Measurements from ENCODE around the gene PPP1R1B. TPM values are rescaled to one million over a fixed set of nuclear protein-coding genes. Genes with fewer than 3 reads are reported as not detected.

PPP1R1B gene
- total RNA-seq, 2 experiments from 2014 or later: not detected

GRCh38 chr17:39652587-39653315 is 26.0 kb downstream of the PPP1R1B start:
- H3K9me3 Mint-ChIP-seq (ENCODE audit: insufficient read depth): no peaks in the 10 kb centered on the region
- no peaks in the 10 kb centered on the region for H3K27me3 Mint-ChIP-seq (ENCODE audit: low read depth)
- peak overlapping the region; percentile 37 for H3K27ac Mint-ChIP-seq
- no peak for DNase-seq
- H3K4me3 Mint-ChIP-seq: no peak overlapping the region
- POLR2A ChIA-PET: no interaction called here
- H3K4me1 Mint-ChIP-seq (ENCODE audit: low read depth): peaks cover 32% of the 10 kb centered on the region
- CTCF ChIA-PET: interaction anchor here (0.7 to 9.0 kb wide), 12 partner anchors 12 to 100 kb away, joined by 3 to 156 read pairs (median 8); partner anchors contain the start of genes PNMT, PPP1R1B and STARD3
- H3K36me3 Mint-ChIP-seq (ENCODE audit: low read depth): peaks cover 15% of the 10 kb centered on the region
- ATAC-seq: peak; percentile 21

GRCh38 chr17:39653316-39653661 is 26.5 kb downstream of the PPP1R1B start:
- CTCF ChIA-PET: interaction anchor here (0.5 to 9.0 kb wide), 23 partner anchors 9 to 890 kb away, joined by 3 to 156 read pairs (median 6); partner anchors contain the start of genes ERBB2, MIEN1, PGAP3 and PNMT
- Mint-ChIP-seq H3K36me3 (ENCODE audit: low read depth) (peaks cover 16% of the 10 kb centered on the region), H3K27me3 (ENCODE audit: low read depth) (no peaks in the 10 kb centered on the region), H3K9me3 (ENCODE audit: insufficient read depth) (no peaks in the 10 kb centered on the region), H3K27ac (no peak overlapping the region), H3K4me1 (ENCODE audit: low read depth) (peaks cover 37% of the 10 kb centered on the region), H3K4me3 (no peak overlapping the region)
- no peak for DNase-seq
- ATAC-seq: no peak
- POLR2A ChIA-PET: no interaction called here

GRCh38 chr17:39653662-39654331 is 27.0 kb downstream of the PPP1R1B start:
- DNase-seq: peak; percentile 88
- Mint-ChIP-seq H3K9me3 (ENCODE audit: insufficient read depth) (no peaks in the 10 kb centered on the region), H3K4me1 (ENCODE audit: low read depth) (peaks cover 37% of the 10 kb centered on the region), H3K27me3 (ENCODE audit: low read depth) (no peaks in the 10 kb centered on the region), H3K36me3 (ENCODE audit: low read depth) (peaks cover 18% of the 10 kb centered on the region), H3K27ac (no peak overlapping the region), H3K4me3 (no peak overlapping the region)
- ChIA-PET CTCF (interaction anchor here (0.5 to 9.0 kb wide), 27 partner anchors 9 to 890 kb away, joined by 3 to 156 read pairs (median 5); partner anchors contain the start of genes ERBB2, MIEN1, PGAP3 and PNMT), POLR2A (interaction anchor here (0.8 kb wide), 1 partner anchor 193 kb away, joined by 3 read pairs; no protein-coding TSS in a partner anchor)
- ATAC-seq: peak; percentile 85

- no peak overlapping the region for H3K27ac Mint-ChIP-seq
- no peaks in the 10 kb centered on the region for H3K27me3 Mint-ChIP-seq (ENCODE audit: low read depth)
- no peak overlapping the region for H3K4me3 Mint-ChIP-seq
- H3K36me3 Mint-ChIP-seq (ENCODE audit: low read depth): peaks cover 19% of the 10 kb centered on the region
- ATAC-seq (no peak), DNase-seq (no peak)
- ChIA-PET POLR2A (interaction anchor here (0.6 to 1.9 kb wide), 3 partner anchors 33 to 65 kb away, joined by 3 to 5 read pairs (median 3); partner anchors contain the start of gene PGAP3), CTCF (interaction anchor here (0.7 to 9.0 kb wide), 16 partner anchors 13 to 241 kb away, joined by 3 to 156 read pairs (median 8); partner anchors contain the start of genes MIEN1, PGAP3, PNMT and PPP1R1B)
- no peaks in the 10 kb centered on the region for H3K9me3 Mint-ChIP-seq (ENCODE audit: insufficient read depth)
- peaks cover 43% of the 10 kb centered on the region for H3K4me1 Mint-ChIP-seq (ENCODE audit: low read depth)
Observed at GRCh38 chr17:39655105-39655504, 28.4 kb downstream of the PPP1R1B start.

- H3K9me3 Mint-ChIP-seq (ENCODE audit: insufficient read depth): no peaks in the 10 kb centered on the region
- ATAC-seq (no peak), DNase-seq (no peak)
- H3K4me1 Mint-ChIP-seq (ENCODE audit: low read depth): peaks cover 33% of the 10 kb centered on the region
- no peak overlapping the region for H3K4me3 Mint-ChIP-seq
- CTCF ChIA-PET: interaction anchor here (0.7 to 2.7 kb wide), 3 partner anchors 13 to 35 kb away, joined by 3 to 9 read pairs (median 3); no protein-coding TSS in a partner anchor
- peaks cover 31% of the 10 kb centered on the region for H3K36me3 Mint-ChIP-seq (ENCODE audit: low read depth)
- no peak overlapping the region for H3K27ac Mint-ChIP-seq
- no peaks in the 10 kb centered on the region for H3K27me3 Mint-ChIP-seq (ENCODE audit: low read depth)
- POLR2A ChIA-PET: interaction anchor here (1.3 kb wide), 1 partner anchor 9 kb away, joined by 5 read pairs; no protein-coding TSS in a partner anchor
Observed at GRCh38 chr17:39658346-39658745, 31.6 kb downstream of the PPP1R1B start.

GRCh38 chr17:39658760-39659159 is 32.0 kb downstream of the PPP1R1B start:
- Mint-ChIP-seq H3K4me1 (ENCODE audit: low read depth) (peaks cover 31% of the 10 kb centered on the region), H3K4me3 (no peak overlapping the region), H3K27me3 (ENCODE audit: low read depth) (no peaks in the 10 kb centered on the region), H3K27ac (no peak overlapping the region), H3K9me3 (ENCODE audit: insufficient read depth) (no peaks in the 10 kb centered on the region), H3K36me3 (ENCODE audit: low read depth) (peaks cover 28% of the 10 kb centered on the region)
- no peak for DNase-seq
- ChIA-PET POLR2A (interaction anchor here (1.3 kb wide), 1 partner anchor 8 kb away, joined by 5 read pairs; no protein-coding TSS in a partner anchor), CTCF (interaction anchor here (0.7 to 1.2 kb wide), 2 partner anchors 12 to 14 kb away, joined by 3 read pairs; no protein-coding TSS in a partner anchor)
- ATAC-seq: no peak

- Mint-ChIP-seq H3K27me3 (ENCODE audit: low read depth) (no peaks in the 10 kb centered on the region), H3K27ac (peak overlapping the region; percentile 60), H3K4me1 (ENCODE audit: low read depth) (peaks cover 28% of the 10 kb centered on the region), H3K9me3 (ENCODE audit: insufficient read depth) (no peaks in the 10 kb centered on the region), H3K4me3 (no peak overlapping the region), H3K36me3 (ENCODE audit: low read depth) (peaks cover 28% of the 10 kb centered on the region)
- POLR2A ChIA-PET: interaction anchor here (1.0 kb wide), 1 partner anchor 19 kb away, joined by 5 read pairs; no protein-coding TSS in a partner anchor
- DNase-seq (no peak), ATAC-seq (no peak)
- CTCF ChIA-PET: interaction anchor here (1.0 to 1.2 kb wide), 3 partner anchors 9 to 37 kb away, joined by 3 to 8 read pairs (median 5); partner anchors contain the start of gene PNMT
Observed at GRCh38 chr17:39659279-39660010, 32.7 kb downstream of the PPP1R1B start.

- ATAC-seq: no peak
- H3K27ac Mint-ChIP-seq: peak overlapping the region; percentile 60
- no peak overlapping the region for H3K4me3 Mint-ChIP-seq
- peaks cover 23% of the 10 kb centered on the region for H3K4me1 Mint-ChIP-seq (ENCODE audit: low read depth)
- ChIA-PET POLR2A (interaction anchor here (1.0 kb wide), 1 partner anchor 19 kb away, joined by 5 read pairs; no protein-coding TSS in a partner anchor), CTCF (interaction anchor here (1.0 to 1.2 kb wide), 3 partner anchors 9 to 38 kb away, joined by 3 to 8 read pairs (median 5); partner anchors contain the start of gene PNMT)
- peaks cover 27% of the 10 kb centered on the region for H3K36me3 Mint-ChIP-seq (ENCODE audit: low read depth)
- H3K27me3 Mint-ChIP-seq (ENCODE audit: low read depth): no peaks in the 10 kb centered on the region
- DNase-seq: no peak
- no peaks in the 10 kb centered on the region for H3K9me3 Mint-ChIP-seq (ENCODE audit: insufficient read depth)
Observed at GRCh38 chr17:39660011-39660360, 33.2 kb downstream of the PPP1R1B start.

GRCh38 chr17:39660397-39661385 is 33.9 kb downstream of the PPP1R1B start:
- Mint-ChIP-seq H3K27ac (peak overlapping the region; percentile 14), H3K4me1 (ENCODE audit: low read depth) (peaks cover 20% of the 10 kb centered on the region), H3K9me3 (ENCODE audit: insufficient read depth) (no peaks in the 10 kb centered on the region), H3K4me3 (no peak overlapping the region), H3K27me3 (ENCODE audit: low read depth) (no peaks in the 10 kb centered on the region), H3K36me3 (ENCODE audit: low read depth) (peaks cover 25% of the 10 kb centered on the region)
- DNase-seq (no peak), ATAC-seq (no peak)
- ChIA-PET POLR2A (interaction anchor here (0.6 to 1.0 kb wide), 2 partner anchors 18 to 19 kb away, joined by 3 to 5 read pairs; no protein-coding TSS in a partner anchor), CTCF (interaction anchor here (1.1 to 1.2 kb wide), 2 partner anchors 8 to 39 kb away, joined by 5 to 8 read pairs; partner anchors contain the start of gene PNMT)

GRCh38 chr17:39661744-39662541 is 35.2 kb downstream of the PPP1R1B start:
- H3K9me3 Mint-ChIP-seq (ENCODE audit: insufficient read depth): no peaks in the 10 kb centered on the region
- POLR2A ChIA-PET: no interaction called here
- H3K36me3 Mint-ChIP-seq (ENCODE audit: low read depth): peaks cover 23% of the 10 kb centered on the region
- ATAC-seq: no peak
- H3K4me1 Mint-ChIP-seq (ENCODE audit: low read depth): peaks cover 21% of the 10 kb centered on the region
- no peak overlapping the region for H3K27ac Mint-ChIP-seq
- no peak for DNase-seq
- H3K27me3 Mint-ChIP-seq (ENCODE audit: low read depth): peaks cover 10% of the 10 kb centered on the region
- CTCF ChIA-PET: interaction anchor here (1.0 kb wide), 1 partner anchor 8 kb away, joined by 3 read pairs; no protein-coding TSS in a partner anchor
- H3K4me3 Mint-ChIP-seq: no peak overlapping the region
